T-helper 1 cell treated with Interleukin-12 subunit alpha and Interleukin-12 subunit beta and Interleukin-4 antibody, amounts not matched to agents 30 μg/mL and 1 μg/mL, for 36 hours (primary cell): ENCODE measurements around the gene TUBA4B.

ENCODE experiments used
- H3K27ac Mint-ChIP-seq: one replicate; pipeline ENCODE4 v1.8.0; 2021; ENCODE audit warnings: mild to moderate bottlenecking, mixed read lengths
- H3K27me3 Mint-ChIP-seq: one replicate; pipeline ENCODE4 v1.8.0; 2021; ENCODE audit warnings: low read depth, mixed read lengths
- H3K36me3 Mint-ChIP-seq: one replicate; pipeline ENCODE4 v1.8.0; 2021; ENCODE audit warnings: low read depth, mixed read lengths
- H3K4me1 Mint-ChIP-seq: one replicate; pipeline ENCODE4 v1.8.0; 2021; ENCODE audit warnings: low read depth, mixed read lengths
- H3K4me3 Mint-ChIP-seq: one replicate; pipeline ENCODE4 v1.8.0; 2021; ENCODE audit warnings: mild to moderate bottlenecking, moderate library complexity, mixed read lengths
- H3K9me3 Mint-ChIP-seq: one replicate; pipeline ENCODE4 v1.8.0; 2021; ENCODE audit warnings: mixed read lengths

The TUBA4B gene

DNA sequence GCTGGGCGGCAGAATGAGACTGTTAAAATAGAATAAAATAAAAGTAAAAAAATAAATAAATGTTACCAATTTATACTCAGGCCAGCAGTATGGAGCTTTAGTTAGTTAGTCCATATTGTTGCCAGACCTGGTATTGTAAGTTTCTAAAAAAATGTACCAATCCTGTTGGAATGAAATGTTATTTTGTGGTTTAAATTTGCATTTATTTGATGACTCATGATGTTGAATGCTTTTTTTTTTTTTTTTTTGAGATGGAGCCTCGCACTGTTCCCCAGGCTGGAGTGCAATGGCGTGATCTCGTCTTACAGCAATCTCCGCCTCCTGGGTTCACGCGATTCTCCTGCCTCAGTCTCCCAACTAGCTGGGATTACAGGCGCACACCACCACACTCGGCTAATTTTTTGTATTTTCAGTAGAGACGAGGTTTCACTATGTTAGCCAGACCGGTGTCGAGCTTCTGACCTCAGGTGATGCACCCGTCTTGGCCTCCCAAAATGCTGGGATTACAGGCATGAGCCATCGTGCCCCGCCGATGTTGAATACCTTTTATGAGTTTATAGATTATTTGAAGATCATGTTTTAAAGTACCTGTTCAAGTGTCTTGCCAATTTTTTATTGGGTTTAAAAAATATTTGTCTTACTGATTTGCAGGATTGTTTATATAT is 61.9 kb downstream of the TUBA4B start:
- Mint-ChIP-seq H3K27me3 (peaks cover 14% of the 10 kb centered on the region), H3K4me1 (no peaks in the 10 kb centered on the region), H3K4me3 (no peak overlapping the region), H3K27ac (no peak overlapping the region), H3K36me3 (no peaks in the 10 kb centered on the region), H3K9me3 (no peaks in the 10 kb centered on the region)
